BE2C (cell line): ENCODE data around the gene ZNF836.
A peak's percentile ranks its signal among the peaks of the same experiment; 100 is the strongest.

Source experiments
- DNase-seq: peaks from one replicate; pipeline ENCODE4 v3.0.0-alpha.2; 2020
- H3K27me3 ChIP-seq: fragments of 250-450 bp; sonication (Bioruptor Pico); 2 replicates; pipeline ENCODE4 v1.5.1; 2020; ENCODE audit warnings: mild to moderate bottlenecking
- H3K36me3 ChIP-seq: fragments of 250-450 bp; sonication (Bioruptor Pico); 2 replicates; pipeline ENCODE4 v1.5.1; 2020; ENCODE audit warnings: mild to moderate bottlenecking
- H3K4me1 ChIP-seq: fragments of 250-450 bp; sonication (Bioruptor Pico); 2 replicates; pipeline ENCODE4 v1.5.1; 2020
- H3K4me3 ChIP-seq: 2 replicates; pipeline ENCODE4 v1.5.1; 2011; ENCODE audit warnings: low read depth, low read length
- H3K9me3 ChIP-seq: fragments of 250-450 bp; sonication (Bioruptor Pico); 2 replicates; pipeline ENCODE4 v1.5.1; 2020
- TF ChIP-seq, protein P1 (sequence below): IDR thresholded peaks from 2 replicates; pipeline ENCODE4 v1.5.1; 2012; ENCODE audit warnings: mild to moderate bottlenecking, low read depth, low read length

ZNF836 gene

DNA sequence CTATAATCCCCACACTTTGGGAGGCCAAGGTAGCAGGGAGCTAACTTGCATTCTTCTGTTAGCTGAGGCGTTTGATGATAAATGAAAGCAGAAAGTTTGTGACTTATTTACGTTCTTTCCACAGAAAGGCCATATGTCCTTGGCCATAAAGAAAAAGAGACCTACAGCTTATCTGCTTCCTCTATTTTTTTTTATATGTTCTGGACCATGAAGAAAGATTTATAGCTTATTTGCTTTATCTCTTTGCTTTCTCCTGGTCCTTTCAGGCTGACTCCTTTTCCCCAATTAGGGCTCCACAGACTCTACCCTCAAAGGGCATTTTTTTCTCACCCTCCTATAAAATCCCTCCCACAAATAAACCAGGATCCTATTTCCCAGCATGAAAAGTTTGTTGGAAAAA, 30.2 kb downstream of the ZNF836 start:
- H3K36me3 ChIP-seq = no peaks in the 10 kb centered on the region
- no peak for DNase-seq
- no peaks in the 10 kb centered on the region for H3K9me3 ChIP-seq
- H3K4me1 ChIP-seq = no peaks in the 10 kb centered on the region
- no peak overlapping the region for H3K4me3 ChIP-seq
- TF ChIP-seq, protein P1, sequence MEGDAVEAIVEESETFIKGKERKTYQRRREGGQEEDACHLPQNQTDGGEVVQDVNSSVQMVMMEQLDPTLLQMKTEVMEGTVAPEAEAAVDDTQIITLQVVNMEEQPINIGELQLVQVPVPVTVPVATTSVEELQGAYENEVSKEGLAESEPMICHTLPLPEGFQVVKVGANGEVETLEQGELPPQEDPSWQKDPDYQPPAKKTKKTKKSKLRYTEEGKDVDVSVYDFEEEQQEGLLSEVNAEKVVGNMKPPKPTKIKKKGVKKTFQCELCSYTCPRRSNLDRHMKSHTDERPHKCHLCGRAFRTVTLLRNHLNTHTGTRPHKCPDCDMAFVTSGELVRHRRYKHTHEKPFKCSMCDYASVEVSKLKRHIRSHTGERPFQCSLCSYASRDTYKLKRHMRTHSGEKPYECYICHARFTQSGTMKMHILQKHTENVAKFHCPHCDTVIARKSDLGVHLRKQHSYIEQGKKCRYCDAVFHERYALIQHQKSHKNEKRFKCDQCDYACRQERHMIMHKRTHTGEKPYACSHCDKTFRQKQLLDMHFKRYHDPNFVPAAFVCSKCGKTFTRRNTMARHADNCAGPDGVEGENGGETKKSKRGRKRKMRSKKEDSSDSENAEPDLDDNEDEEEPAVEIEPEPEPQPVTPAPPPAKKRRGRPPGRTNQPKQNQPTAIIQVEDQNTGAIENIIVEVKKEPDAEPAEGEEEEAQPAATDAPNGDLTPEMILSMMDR = no peak
- H3K27me3 ChIP-seq = no peaks in the 10 kb centered on the region

DNA sequence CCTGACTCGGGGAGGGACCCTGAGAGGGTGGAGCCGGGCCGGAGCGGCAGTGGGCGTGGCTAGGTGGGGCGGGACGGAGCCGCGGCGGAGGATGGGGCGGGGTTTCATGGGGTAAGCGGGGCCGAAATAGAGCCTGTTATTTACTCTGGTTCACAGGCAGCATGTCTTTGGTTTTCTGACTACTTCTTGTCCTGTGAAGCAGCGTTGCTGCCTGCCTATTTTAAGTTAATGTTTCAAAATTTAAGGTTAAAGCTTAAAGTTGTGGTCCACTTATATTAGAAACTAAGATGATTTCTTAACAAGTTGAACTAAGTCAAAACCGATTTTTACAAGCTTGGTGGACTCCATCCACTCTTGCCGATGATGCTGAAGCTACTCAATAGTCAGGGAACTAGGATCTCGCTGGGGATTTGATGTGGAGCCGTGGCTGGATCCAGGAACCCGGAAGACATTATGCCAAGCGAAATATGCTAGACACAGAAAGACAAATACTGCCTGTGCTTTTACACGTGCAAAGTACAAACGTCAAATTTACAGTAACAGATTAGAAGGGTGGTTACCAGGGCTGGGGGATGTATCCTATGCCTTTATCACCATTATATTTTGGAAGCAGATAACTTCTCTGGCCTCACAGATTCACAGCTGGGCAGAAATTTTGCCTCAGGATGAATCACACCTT, 31.2 kb downstream of the ZNF836 start:
- no peak for DNase-seq
- H3K4me1 ChIP-seq = no peaks in the 10 kb centered on the region
- no peaks in the 10 kb centered on the region for H3K27me3 ChIP-seq
- no peaks in the 10 kb centered on the region; the same call in 1 of the 2 replicates for H3K9me3 ChIP-seq
- H3K4me3 ChIP-seq = peak overlapping the region; percentile 47
- TF ChIP-seq, protein P1 = no peak
- H3K36me3 ChIP-seq = no peaks in the 10 kb centered on the region

DNA sequence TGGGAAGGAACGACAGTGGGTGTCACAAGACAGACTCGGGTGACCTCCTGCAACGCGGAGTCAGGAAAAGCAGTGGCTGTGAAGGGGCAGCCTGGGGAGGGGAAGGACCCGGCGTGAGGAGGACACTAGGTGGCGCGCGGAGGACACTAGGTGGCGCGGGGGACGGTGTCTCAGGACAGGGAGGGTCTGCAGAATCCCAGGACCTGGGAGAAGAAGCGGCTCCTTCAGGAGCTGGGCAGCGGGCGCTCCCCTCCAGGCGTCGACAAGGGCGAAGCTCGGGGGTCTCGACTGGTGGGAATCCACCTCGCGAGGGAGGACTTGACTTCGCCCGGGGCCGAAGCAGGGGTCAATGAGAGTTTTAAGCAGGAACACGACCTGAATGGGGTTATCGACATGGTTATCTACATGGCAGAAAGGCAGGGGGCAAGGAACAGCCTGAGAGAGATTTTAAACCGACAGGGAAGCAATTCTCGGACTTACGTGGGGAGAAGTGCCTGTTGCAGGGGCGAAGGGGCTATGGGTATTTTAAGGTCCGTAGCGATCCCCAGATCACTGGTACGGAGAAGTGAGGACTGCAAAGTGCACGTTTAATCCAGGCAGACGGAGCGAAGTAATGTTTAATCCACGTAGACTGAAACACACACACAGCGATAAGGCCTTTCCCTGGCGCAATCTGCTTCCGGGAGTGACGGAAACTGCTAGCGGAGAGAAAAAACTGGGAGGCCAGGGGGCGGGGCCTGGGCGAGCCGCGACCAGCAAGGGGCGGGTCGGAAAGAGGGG, 32.0 kb downstream of the ZNF836 start, which contains the start of gene ZNF616:
Gene ZNF616, minus strand, starts transcription at position 687 of the 780 bp plus-strand sequence. CDS start 9,426 bp downstream, outside the sequence.
- Histone ChIP-seq H3K9me3 (peaks cover 2% of the 10 kb centered on the region), H3K27me3 (no peaks in the 10 kb centered on the region), H3K4me1 (no peaks in the 10 kb centered on the region), H3K4me3 (peak within 1 kb of the TSS; percentile 95), H3K36me3 (no peaks in the 10 kb centered on the region)
- TF ChIP-seq, protein P1 = peak; percentile 80
- DNase-seq = peak; percentile 98

DNA sequence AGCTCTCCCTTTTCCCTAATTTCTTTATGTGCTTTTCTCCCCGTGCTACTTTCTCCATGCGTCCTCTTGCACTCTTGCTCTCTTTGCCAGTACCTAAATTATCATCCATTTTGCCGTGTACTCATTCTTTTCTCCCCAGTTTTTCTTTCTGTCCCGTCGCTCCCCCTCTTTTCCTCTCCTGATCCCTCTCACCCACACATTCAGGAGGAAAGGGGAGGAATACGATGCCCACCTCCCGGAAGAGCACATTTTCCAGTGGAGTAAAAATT, 32.5 kb downstream of the ZNF836 start:
- no peaks in the 10 kb centered on the region for H3K27me3 ChIP-seq
- peak overlapping the region; percentile 95 for H3K4me3 ChIP-seq
- no peaks in the 10 kb centered on the region for H3K36me3 ChIP-seq
- H3K4me1 ChIP-seq = no peaks in the 10 kb centered on the region
- TF ChIP-seq, protein P1 = no peak
- H3K9me3 ChIP-seq = peaks cover 2% of the 10 kb centered on the region
- DNase-seq = no peak

DNA sequence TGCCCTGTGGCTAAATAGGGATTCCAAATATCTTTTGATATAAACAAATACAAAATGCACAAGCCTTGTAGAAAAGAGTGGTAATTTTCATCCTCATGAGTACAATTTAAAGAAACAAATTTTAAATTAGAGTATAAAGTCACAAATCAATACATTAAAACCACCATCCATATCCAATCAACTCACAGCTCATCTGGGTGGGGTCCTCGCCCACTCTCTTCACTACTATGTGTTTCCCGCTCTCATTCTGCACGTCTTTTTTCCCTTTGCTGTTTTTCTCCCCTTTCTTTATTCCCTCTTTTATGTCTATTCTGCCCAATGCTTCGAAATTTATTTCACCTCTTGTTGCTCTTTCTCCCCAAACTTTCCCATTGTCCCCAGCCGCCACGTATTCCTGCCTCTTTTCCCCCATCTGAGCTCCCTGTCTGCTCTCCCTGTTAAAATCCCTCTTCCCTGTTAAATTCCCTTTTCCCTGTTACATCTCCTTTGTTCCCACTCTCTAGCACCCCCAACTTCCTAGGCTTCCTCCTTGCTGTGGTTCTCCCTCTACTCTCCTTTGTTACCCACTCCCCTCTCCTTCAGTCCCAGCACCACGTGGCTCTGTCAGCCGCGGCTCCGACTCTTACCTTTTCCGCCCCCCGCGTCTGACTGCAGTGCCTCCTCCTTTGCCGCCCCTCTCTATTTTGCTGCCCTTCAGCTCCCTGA, 33.0 kb downstream of the ZNF836 start:
- H3K27me3 ChIP-seq = no peaks in the 10 kb centered on the region
- DNase-seq = peak; percentile 69
- H3K4me3 ChIP-seq = peak overlapping the region; percentile 95
- peaks cover 2% of the 10 kb centered on the region for H3K9me3 ChIP-seq
- TF ChIP-seq, protein P1 = no peak
- H3K36me3 ChIP-seq = no peaks in the 10 kb centered on the region
- H3K4me1 ChIP-seq = no peaks in the 10 kb centered on the region
